HG03571 (cell line): Measurements from ENCODE around the gene KLF13.
"Not testable (repeated sequence)": the region's sequence is repeated elsewhere in the genome, so short reads cannot be mapped to it uniquely, and the experiment has no call there.

ENCODE experiments used
- ATAC-seq: cut with Tn5 transposase; IDR thresholded peaks from one replicate; pipeline ENCODE4 v1.9.1; 2021; ENCODE audit not compliant: unreplicated experiment

Gene KLF13

GRCh38 chr15:31344823-31345605 is 18.4 kb downstream of the KLF13 start:
- ATAC-seq: peak; percentile 11

- ATAC-seq: peak; percentile 33
These were observed 19.2 kb downstream of the KLF13 start for GRCh38 chr15:31345606-31346366.

GRCh38 chr15:31346367-31347066 is 19.9 kb downstream of the KLF13 start:
- ATAC-seq: no peak

GRCh38 chr15:31347067-31347975 is 20.7 kb downstream of the KLF13 start:
- ATAC-seq: no peak

- ATAC-seq: no peak
These were observed 21.6 kb downstream of the KLF13 start for GRCh38 chr15:31347981-31348803.

- ATAC-seq: no peak
These were observed 22.9 kb downstream of the KLF13 start for GRCh38 chr15:31349233-31350141.

GRCh38 chr15:31350771-31351170 is 24.1 kb downstream of the KLF13 start:
- no peak for ATAC-seq

- no peak for ATAC-seq
These were observed 25.7 kb downstream of the KLF13 start for GRCh38 chr15:31352339-31352751.

- ATAC-seq: peak; percentile 72
These were observed 26.5 kb downstream of the KLF13 start for GRCh38 chr15:31352911-31353811.

- ATAC-seq: no peak
These were observed 27.3 kb downstream of the KLF13 start for GRCh38 chr15:31353931-31354330.

GRCh38 chr15:31356097-31356496 is 29.5 kb downstream of the KLF13 start:
- not testable (repeated sequence) for ATAC-seq

- ATAC-seq: no peak
These were observed 30.5 kb downstream of the KLF13 start for GRCh38 chr15:31357148-31357547.

- no peak for ATAC-seq
These were observed 31.5 kb downstream of the KLF13 start for GRCh38 chr15:31358163-31358562.

- no peak for ATAC-seq
These were observed 32.5 kb downstream of the KLF13 start for GRCh38 chr15:31358957-31359701.

- ATAC-seq: no peak
These were observed 33.1 kb downstream of the KLF13 start for GRCh38 chr15:31359702-31360111.

GRCh38 chr15:31360158-31360561 is 33.5 kb downstream of the KLF13 start:
- ATAC-seq: no peak
